Smooth muscle cell (in vitro differentiated cells): ENCODE data around the gene SH2D1A. TPM values are rescaled to one million over a fixed set of nuclear protein-coding genes. Genes with fewer than 3 reads are reported as not detected.
"Not testable (repeated sequence)": the region's sequence is repeated elsewhere in the genome, so short reads cannot be mapped to it uniquely, and the experiment has no call there.

Experiments used
- DNase-seq: peaks from one replicate; lab custom pipeline; 2025; ENCODE audit not compliant: unreplicated experiment; lab: John Stamatoyannopoulos, UW
- H2AFZ ChIP-seq: fragments of 200-600 bp; sonication (generic); 2 replicates; pipeline ENCODE4 v1.6.0; 2016; ENCODE audit warnings: antibody characterized with exemption, low read depth, mild to moderate bottlenecking
- H3F3A ChIP-seq: fragments of 200-600 bp; sonication (generic); 2 replicates; pipeline ENCODE4 v1.6.0; 2017; ENCODE audit warnings: antibody characterized with exemption, low read depth
- H3K27ac ChIP-seq: fragments of 200-600 bp; sonication (generic); 2 replicates; pipeline ENCODE4 v1.5.1; 2016; ENCODE audit warnings: low read depth, mild to moderate bottlenecking
- H3K27me3 ChIP-seq: fragments of 200-600 bp; sonication (generic); 2 replicates; pipeline ENCODE4 v1.6.1; 2016; ENCODE audit warnings: low read depth, mild to moderate bottlenecking
- H3K36me3 ChIP-seq: fragments of 200-600 bp; sonication (generic); 2 replicates; pipeline ENCODE4 v1.5.1; 2016; ENCODE audit warnings: low read depth
- H3K4me1 ChIP-seq: fragments of 200-600 bp; sonication (generic); 2 replicates; pipeline ENCODE4 v1.5.1; 2016; ENCODE audit warnings: low read depth
- H3K4me2 ChIP-seq: fragments of 200-600 bp; sonication (generic); 2 replicates; pipeline ENCODE4 v1.6.0; 2016; ENCODE audit warnings: mild to moderate bottlenecking
- H3K4me3 ChIP-seq: fragments of 200-600 bp; sonication (generic); 2 replicates; pipeline ENCODE4 v1.5.1; 2016; ENCODE audit warnings: mild to moderate bottlenecking
- H3K79me2 ChIP-seq: fragments of 200-600 bp; sonication (generic); 2 replicates; pipeline ENCODE4 v1.6.0; 2016; ENCODE audit warnings: low read depth, mild to moderate bottlenecking
- H3K9ac ChIP-seq: fragments of 200-600 bp; sonication (generic); 2 replicates; pipeline ENCODE4 v1.6.0; 2016; ENCODE audit warnings: low read depth
- H3K9me3 ChIP-seq: fragments of 200-600 bp; sonication (generic); replicated peaks from 2 replicates; pipeline ENCODE4 v1.5.1; 2016; ENCODE audit warnings: low read depth
- H4K20me1 ChIP-seq: fragments of 200-600 bp; sonication (generic); 2 replicates; pipeline ENCODE4 v1.6.0; 2016; ENCODE audit warnings: low read depth
- WGBS: methylation state at CpG from one replicate; pipeline ENCODE4 v1.1.7; 2016; ENCODE audit warnings: low lambda C conversion rate; 5-methylcytosine and 5-hydroxymethylcytosine counted together
- polyA plus RNA-seq: library from polyadenylated mRNA; unstranded; fragments of >200 nt; fragmentation: Nextera tagmentation; extraction: Ambion mirVana; gene quantifications from 2 replicates; pipeline ENCODE4 v1.2.1, GENCODE V29; 2016
- total RNA-seq: library from RNA; depleted of rRNA; stranded (reverse); fragments of >200 nt; gene quantifications from 2 replicates; pipeline ENCODE4 v1.2.3, GENCODE V29; 2014
- TF ChIP-seq, protein P1 (sequence below): fragments of 200-600 bp; sonication (generic); IDR thresholded peaks from 2 replicates; pipeline ENCODE4 v1.5.1; 2017; ENCODE audit warnings: borderline replicate concordance, mild to moderate bottlenecking, antibody characterized with exemption; ENCODE audit not compliant: insufficient read depth, poor library complexity, severe bottlenecking

Gene SH2D1A
- total and polyA plus RNA-seq, 2 experiments from 2014 or later = not detected

DNA sequence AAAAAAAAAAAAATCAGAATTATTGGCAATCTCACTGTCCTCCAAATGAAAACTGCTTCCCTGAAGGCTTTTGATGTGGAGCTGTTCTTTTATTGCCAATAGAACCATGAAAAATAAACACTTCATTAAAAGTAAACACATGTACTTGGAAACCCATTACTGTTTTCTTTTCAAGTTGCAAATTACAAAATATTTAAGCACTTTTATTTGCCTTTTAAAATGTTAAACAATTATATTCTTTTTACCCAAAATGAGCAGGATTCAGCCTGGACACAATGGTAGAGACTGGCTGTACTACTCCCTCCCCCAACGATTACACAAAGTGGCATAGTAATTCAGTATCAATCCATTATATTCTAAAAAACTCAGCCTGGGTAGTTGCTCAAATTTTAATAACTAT, 60.9 kb downstream of the SH2D1A start:
- Histone ChIP-seq H3K9ac (no peak overlapping the region), H3K9me3 (no peaks in the 10 kb centered on the region), H4K20me1 (no peaks in the 10 kb centered on the region), H2AFZ (no peak overlapping the region), H3K27me3 (no peaks in the 10 kb centered on the region), H3K27ac (no peak overlapping the region), H3K4me2 (no peak overlapping the region), H3K4me3 (no peak overlapping the region), H3K4me1 (no peaks in the 10 kb centered on the region), H3F3A (no peaks in the 10 kb centered on the region), H3K36me3 (no peaks in the 10 kb centered on the region), H3K79me2 (no peaks in the 10 kb centered on the region)
- TF ChIP-seq, protein P1, sequence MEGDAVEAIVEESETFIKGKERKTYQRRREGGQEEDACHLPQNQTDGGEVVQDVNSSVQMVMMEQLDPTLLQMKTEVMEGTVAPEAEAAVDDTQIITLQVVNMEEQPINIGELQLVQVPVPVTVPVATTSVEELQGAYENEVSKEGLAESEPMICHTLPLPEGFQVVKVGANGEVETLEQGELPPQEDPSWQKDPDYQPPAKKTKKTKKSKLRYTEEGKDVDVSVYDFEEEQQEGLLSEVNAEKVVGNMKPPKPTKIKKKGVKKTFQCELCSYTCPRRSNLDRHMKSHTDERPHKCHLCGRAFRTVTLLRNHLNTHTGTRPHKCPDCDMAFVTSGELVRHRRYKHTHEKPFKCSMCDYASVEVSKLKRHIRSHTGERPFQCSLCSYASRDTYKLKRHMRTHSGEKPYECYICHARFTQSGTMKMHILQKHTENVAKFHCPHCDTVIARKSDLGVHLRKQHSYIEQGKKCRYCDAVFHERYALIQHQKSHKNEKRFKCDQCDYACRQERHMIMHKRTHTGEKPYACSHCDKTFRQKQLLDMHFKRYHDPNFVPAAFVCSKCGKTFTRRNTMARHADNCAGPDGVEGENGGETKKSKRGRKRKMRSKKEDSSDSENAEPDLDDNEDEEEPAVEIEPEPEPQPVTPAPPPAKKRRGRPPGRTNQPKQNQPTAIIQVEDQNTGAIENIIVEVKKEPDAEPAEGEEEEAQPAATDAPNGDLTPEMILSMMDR = no peak
- WGBS = 78% methylated on average over 1 of the region's 1 CpG
- DNase-seq = no peak

DNA sequence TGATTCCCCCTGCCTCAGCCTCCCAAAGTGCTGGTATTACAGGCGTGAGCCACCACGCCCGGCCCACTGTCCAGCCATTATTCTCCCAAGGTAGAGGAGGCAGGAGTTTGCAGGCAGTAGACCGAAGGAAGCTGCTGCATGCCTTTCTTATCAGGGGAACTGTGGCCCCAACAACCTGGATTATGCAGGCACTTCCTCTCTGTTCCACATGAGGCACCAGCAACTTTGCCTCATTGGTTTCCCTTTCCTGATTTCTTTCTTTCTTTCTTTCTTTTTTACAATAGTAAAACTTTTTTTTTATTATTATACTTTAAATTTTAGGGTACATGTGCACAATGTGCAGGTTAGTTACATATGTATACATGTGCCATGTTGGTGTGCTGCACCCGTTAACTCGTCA, 62.0 kb downstream of the SH2D1A start:
- H3K27me3 ChIP-seq, H3K9ac ChIP-seq, H3K79me2 ChIP-seq, H2AFZ ChIP-seq, H3K4me2 ChIP-seq, H3K4me1 ChIP-seq, H3K9me3 ChIP-seq, H3F3A ChIP-seq, H3K27ac ChIP-seq, H3K36me3 ChIP-seq, DNase-seq, H3K4me3 ChIP-seq, H4K20me1 ChIP-seq: not testable (repeated sequence)
- WGBS = 90% methylated on average over 5 of the region's 6 CpGs

DNA sequence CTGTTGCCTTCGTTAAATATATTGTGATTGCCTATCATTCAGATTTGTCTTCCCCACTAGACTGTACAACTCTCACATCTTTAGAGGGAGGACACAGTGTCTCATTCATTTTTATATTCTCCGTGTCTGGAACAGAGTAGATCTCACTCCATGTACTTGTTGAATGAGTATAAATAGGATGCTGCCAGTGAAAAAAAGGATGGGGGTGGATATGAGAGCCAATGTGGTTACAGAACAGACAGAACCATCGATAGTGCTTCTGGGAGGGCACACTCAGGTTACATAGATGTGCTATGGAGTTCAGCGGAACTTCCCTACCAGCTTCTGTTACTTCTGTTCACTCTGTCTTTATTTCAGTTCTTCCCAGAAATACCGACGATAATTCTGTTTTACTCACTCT, 66.9 kb downstream of the SH2D1A start:
- Histone ChIP-seq H4K20me1 (no peaks in the 10 kb centered on the region), H3K27ac (no peak overlapping the region), H3K4me2 (no peak overlapping the region), H3F3A (no peaks in the 10 kb centered on the region), H2AFZ (no peak overlapping the region), H3K79me2 (no peaks in the 10 kb centered on the region), H3K36me3 (no peaks in the 10 kb centered on the region), H3K4me1 (no peaks in the 10 kb centered on the region), H3K27me3 (no peaks in the 10 kb centered on the region), H3K9me3 (no peaks in the 10 kb centered on the region), H3K4me3 (no peak overlapping the region), H3K9ac (no peak overlapping the region)
- WGBS = 89% methylated on average over 6 of the region's 6 CpGs
- no peak for DNase-seq
- TF ChIP-seq, protein P1 = no peak

DNA sequence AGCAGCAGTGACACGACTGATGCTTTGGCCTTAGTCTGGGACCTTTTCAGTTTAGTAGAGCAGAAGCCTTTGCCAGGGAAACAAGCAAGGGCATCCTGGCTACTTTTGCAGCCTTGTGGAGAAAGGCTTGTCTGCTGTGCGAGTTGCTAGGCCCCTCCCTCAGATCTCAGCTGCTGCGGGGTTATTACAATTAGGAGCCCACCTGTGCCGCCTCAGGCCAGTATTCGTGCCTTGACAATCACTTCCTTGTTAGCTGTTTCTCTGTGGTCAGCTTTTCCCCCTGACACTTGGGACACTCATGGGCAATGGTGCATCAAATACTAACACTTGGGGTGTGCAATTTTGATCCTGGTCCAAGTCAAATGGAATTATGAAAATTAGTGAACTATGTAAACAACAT, 67.9 kb downstream of the SH2D1A start:
- no peaks in the 10 kb centered on the region for H3K79me2 ChIP-seq
- no peaks in the 10 kb centered on the region for H3K4me1 ChIP-seq
- no peak overlapping the region for H3K4me3 ChIP-seq
- H3K27me3 ChIP-seq = no peaks in the 10 kb centered on the region
- H3K4me2 ChIP-seq = no peak overlapping the region
- H4K20me1 ChIP-seq = no peaks in the 10 kb centered on the region
- 74% methylated on average over 5 of the region's 5 CpGs for WGBS
- TF ChIP-seq, protein P1 = no peak
- H3K36me3 ChIP-seq = no peaks in the 10 kb centered on the region
- H3F3A ChIP-seq = no peaks in the 10 kb centered on the region
- no peak overlapping the region for H3K27ac ChIP-seq
- H3K9ac ChIP-seq = no peak overlapping the region
- no peak for DNase-seq
- no peaks in the 10 kb centered on the region for H3K9me3 ChIP-seq
- no peak overlapping the region for H2AFZ ChIP-seq
